Vagina (tissue), 2 donors: ENCODE measurements around the gene RABGGTA.

Source experiments
- POLR2A ChIP-seq, 2 donors: fragments of 450-650 bp; IDR thresholded peaks; one replicate each; pipeline ENCODE4 v1.6.1; 2017; ENCODE audit warnings: antibody characterized with exemption in 2 of 2, mild to moderate bottlenecking in 2 of 2, moderate library complexity in 2 of 2
- POLR2AphosphoS5 ChIP-seq, 2 donors: sonication (generic); formaldehyde crosslinking; IDR thresholded peaks; one replicate each; pipeline ENCODE4 v1.9.0; 2017; ENCODE audit warnings: antibody characterized with exemption in 2 of 2, mild to moderate bottlenecking in 2 of 2, low read depth in 1 of 2; ENCODE audit not compliant: insufficient read depth in 1 of 2
- TF ChIP-seq, protein P1 (sequence below), 3 experiments: fragments of 450-650 bp in 2 of 3; fragments of 200-600 bp in 1 of 3; sonication (generic) in 1 of 3; IDR thresholded peaks; one replicate each; pipeline ENCODE4 v1.5.1; 2017 to 2019; ENCODE audit warnings: antibody characterized with exemption in 3 of 3, mild to moderate bottlenecking in 2 of 3, moderate library complexity in 2 of 3

- TF ChIP-seq, protein P1, sequence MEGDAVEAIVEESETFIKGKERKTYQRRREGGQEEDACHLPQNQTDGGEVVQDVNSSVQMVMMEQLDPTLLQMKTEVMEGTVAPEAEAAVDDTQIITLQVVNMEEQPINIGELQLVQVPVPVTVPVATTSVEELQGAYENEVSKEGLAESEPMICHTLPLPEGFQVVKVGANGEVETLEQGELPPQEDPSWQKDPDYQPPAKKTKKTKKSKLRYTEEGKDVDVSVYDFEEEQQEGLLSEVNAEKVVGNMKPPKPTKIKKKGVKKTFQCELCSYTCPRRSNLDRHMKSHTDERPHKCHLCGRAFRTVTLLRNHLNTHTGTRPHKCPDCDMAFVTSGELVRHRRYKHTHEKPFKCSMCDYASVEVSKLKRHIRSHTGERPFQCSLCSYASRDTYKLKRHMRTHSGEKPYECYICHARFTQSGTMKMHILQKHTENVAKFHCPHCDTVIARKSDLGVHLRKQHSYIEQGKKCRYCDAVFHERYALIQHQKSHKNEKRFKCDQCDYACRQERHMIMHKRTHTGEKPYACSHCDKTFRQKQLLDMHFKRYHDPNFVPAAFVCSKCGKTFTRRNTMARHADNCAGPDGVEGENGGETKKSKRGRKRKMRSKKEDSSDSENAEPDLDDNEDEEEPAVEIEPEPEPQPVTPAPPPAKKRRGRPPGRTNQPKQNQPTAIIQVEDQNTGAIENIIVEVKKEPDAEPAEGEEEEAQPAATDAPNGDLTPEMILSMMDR (IDR thresholded peaks at IDR 0.05): peak in 2 of 3 experiments; percentile 25 to 78
- TF ChIP-seq POLR2A (IDR thresholded peaks at IDR 0.05) (no peak), POLR2AphosphoS5 (IDR thresholded peaks at IDR 0.05; ENCODE audit: insufficient read depth in 1 of 2, low read depth in 1 of 2) (no peak)
These were observed 29.5 kb downstream of the RABGGTA start for GRCh38 chr14:24241829-24242443.
